ENCODE data around the gene CYB5D1.

The CYB5D1 gene

GRCh38 chr17:7894866-7895265 is 37.1 kb downstream of the CYB5D1 start:
- Histone ChIP-seq H3K9me3 (ENCODE audit: control insufficient read depth in 2 of 2, low read length in 2 of 2) (no peaks in the 10 kb centered on the region), H3K36me3 (ENCODE audit: control insufficient read depth in 2 of 2, insufficient read depth in 2 of 2, low read length in 2 of 2) (peaks cover 56 to 70% of the 10 kb centered on the region in 2 donors), H3K27me3 (ENCODE audit: control insufficient read depth in 2 of 2, insufficient read depth in 2 of 2, low read length in 2 of 2) (no peaks in the 10 kb centered on the region), H3K27ac (ENCODE audit: low read depth in 2 of 2, low read length in 2 of 2) (no peak overlapping the region), H3K4me1 (ENCODE audit: control insufficient read depth in 2 of 2, insufficient read depth in 2 of 2, low read length in 2 of 2) (peaks cover 2% of the 10 kb centered on the region in 2 donors), H3K4me3 (ENCODE audit: low read length in 2 of 2) (no peak overlapping the region), H3K9ac (ENCODE audit: low read depth in 1 of 2, low read length in 2 of 2) (no peak overlapping the region)

- H3K27ac ChIP-seq (ENCODE audit: low read depth in 2 of 2, low read length in 2 of 2): no peak overlapping the region
- H3K9ac ChIP-seq (ENCODE audit: low read depth in 1 of 2, low read length in 2 of 2): no peak overlapping the region
- no peak overlapping the region for H3K4me3 ChIP-seq (ENCODE audit: low read length in 2 of 2)
- peaks cover 61 to 72% of the 10 kb centered on the region in 2 donors for H3K36me3 ChIP-seq (ENCODE audit: control insufficient read depth in 2 of 2, insufficient read depth in 2 of 2, low read length in 2 of 2)
- no peaks in the 10 kb centered on the region for H3K9me3 ChIP-seq (ENCODE audit: control insufficient read depth in 2 of 2, low read length in 2 of 2)
- no peaks in the 10 kb centered on the region for H3K27me3 ChIP-seq (ENCODE audit: control insufficient read depth in 2 of 2, insufficient read depth in 2 of 2, low read length in 2 of 2)
- no peaks in the 10 kb centered on the region for H3K4me1 ChIP-seq (ENCODE audit: control insufficient read depth in 2 of 2, insufficient read depth in 2 of 2, low read length in 2 of 2)
These were observed 39.3 kb downstream of the CYB5D1 start for GRCh38 chr17:7897090-7897489.

GRCh38 chr17:7897773-7898172 is 40.0 kb downstream of the CYB5D1 start:
- H3K4me1 ChIP-seq (ENCODE audit: control insufficient read depth in 2 of 2, insufficient read depth in 2 of 2, low read length in 2 of 2): no peaks in the 10 kb centered on the region
- H3K36me3 ChIP-seq (ENCODE audit: control insufficient read depth in 2 of 2, insufficient read depth in 2 of 2, low read length in 2 of 2): peaks cover 66 to 75% of the 10 kb centered on the region in 2 donors
- no peak overlapping the region for H3K27ac ChIP-seq (ENCODE audit: low read depth in 2 of 2, low read length in 2 of 2)
- H3K9ac ChIP-seq (ENCODE audit: low read depth in 1 of 2, low read length in 2 of 2): no peak overlapping the region
- no peak overlapping the region for H3K4me3 ChIP-seq (ENCODE audit: low read length in 2 of 2)
- no peaks in the 10 kb centered on the region for H3K9me3 ChIP-seq (ENCODE audit: control insufficient read depth in 2 of 2, low read length in 2 of 2)
- no peaks in the 10 kb centered on the region for H3K27me3 ChIP-seq (ENCODE audit: control insufficient read depth in 2 of 2, insufficient read depth in 2 of 2, low read length in 2 of 2)

GRCh38 chr17:7903154-7904103 is 45.6 kb downstream of the CYB5D1 start:
- Histone ChIP-seq H3K27ac (ENCODE audit: low read depth in 2 of 2, low read length in 2 of 2) (no peak overlapping the region), H3K36me3 (ENCODE audit: control insufficient read depth in 2 of 2, insufficient read depth in 2 of 2, low read length in 2 of 2) (peaks cover 81 to 89% of the 10 kb centered on the region in 2 donors), H3K27me3 (ENCODE audit: control insufficient read depth in 2 of 2, insufficient read depth in 2 of 2, low read length in 2 of 2) (no peaks in the 10 kb centered on the region)

GRCh38 chr17:7909089-7909488 is 51.3 kb downstream of the CYB5D1 start:
- H3K4me1 ChIP-seq (ENCODE audit: control insufficient read depth in 2 of 2, insufficient read depth in 2 of 2, low read length in 2 of 2): peaks cover 0 to 4% of the 10 kb centered on the region in 2 donors
- H3K9me3 ChIP-seq (ENCODE audit: control insufficient read depth in 2 of 2, low read length in 2 of 2): no peaks in the 10 kb centered on the region
- H3K27me3 ChIP-seq (ENCODE audit: control insufficient read depth in 2 of 2, insufficient read depth in 2 of 2, low read length in 2 of 2): no peaks in the 10 kb centered on the region
- no peak overlapping the region for H3K4me3 ChIP-seq (ENCODE audit: low read length in 2 of 2)
- H3K27ac ChIP-seq (ENCODE audit: low read depth in 2 of 2, low read length in 2 of 2): no peak overlapping the region
- no peak overlapping the region for H3K9ac ChIP-seq (ENCODE audit: low read depth in 1 of 2, low read length in 2 of 2)
- peaks cover 63 to 73% of the 10 kb centered on the region in 2 donors for H3K36me3 ChIP-seq (ENCODE audit: control insufficient read depth in 2 of 2, insufficient read depth in 2 of 2, low read length in 2 of 2)

More at GRCh38 chr17:7903154-7904103, 45.6 kb downstream of the CYB5D1 start:
- H3K9me3 ChIP-seq (ENCODE audit: control insufficient read depth in 2 of 2, low read length in 2 of 2): no peaks in the 10 kb centered on the region
- H3K4me3 ChIP-seq (ENCODE audit: low read length in 2 of 2): no peak overlapping the region
- H3K9ac ChIP-seq (ENCODE audit: low read depth in 1 of 2, low read length in 2 of 2): no peak overlapping the region
- no peaks in the 10 kb centered on the region for H3K4me1 ChIP-seq (ENCODE audit: control insufficient read depth in 2 of 2, insufficient read depth in 2 of 2, low read length in 2 of 2)

GRCh38 chr17:7910281-7910680 is 52.5 kb downstream of the CYB5D1 start:
- H3K36me3 ChIP-seq (ENCODE audit: control insufficient read depth in 2 of 2, insufficient read depth in 2 of 2, low read length in 2 of 2): peaks cover 52 to 61% of the 10 kb centered on the region in 2 donors
- no peak overlapping the region for H3K4me3 ChIP-seq (ENCODE audit: low read length in 2 of 2)
- no peaks in the 10 kb centered on the region for H3K9me3 ChIP-seq (ENCODE audit: control insufficient read depth in 2 of 2, low read length in 2 of 2)
- H3K4me1 ChIP-seq (ENCODE audit: control insufficient read depth in 2 of 2, insufficient read depth in 2 of 2, low read length in 2 of 2): peaks cover 3 to 10% of the 10 kb centered on the region in 2 donors
- H3K9ac ChIP-seq (ENCODE audit: low read depth in 1 of 2, low read length in 2 of 2): no peak overlapping the region
- no peaks in the 10 kb centered on the region for H3K27me3 ChIP-seq (ENCODE audit: control insufficient read depth in 2 of 2, insufficient read depth in 2 of 2, low read length in 2 of 2)
- H3K27ac ChIP-seq (ENCODE audit: low read depth in 2 of 2, low read length in 2 of 2): no peak overlapping the region

- H3K4me3 ChIP-seq (ENCODE audit: low read length in 2 of 2): no peak overlapping the region
- H3K36me3 ChIP-seq (ENCODE audit: control insufficient read depth in 2 of 2, insufficient read depth in 2 of 2, low read length in 2 of 2): peaks cover 47 to 57% of the 10 kb centered on the region in 2 donors
- no peaks in the 10 kb centered on the region for H3K27me3 ChIP-seq (ENCODE audit: control insufficient read depth in 2 of 2, insufficient read depth in 2 of 2, low read length in 2 of 2)
- no peak overlapping the region for H3K27ac ChIP-seq (ENCODE audit: low read depth in 2 of 2, low read length in 2 of 2)
- H3K4me1 ChIP-seq (ENCODE audit: control insufficient read depth in 2 of 2, insufficient read depth in 2 of 2, low read length in 2 of 2): peaks cover 5 to 12% of the 10 kb centered on the region in 2 donors
- H3K9ac ChIP-seq (ENCODE audit: low read depth in 1 of 2, low read length in 2 of 2): no peak overlapping the region
- H3K9me3 ChIP-seq (ENCODE audit: control insufficient read depth in 2 of 2, low read length in 2 of 2): no peaks in the 10 kb centered on the region
These were observed 52.9 kb downstream of the CYB5D1 start for GRCh38 chr17:7910711-7911110.

- Histone ChIP-seq H3K27ac (ENCODE audit: low read depth in 2 of 2, low read length in 2 of 2) (no peak overlapping the region), H3K27me3 (ENCODE audit: control insufficient read depth in 2 of 2, insufficient read depth in 2 of 2, low read length in 2 of 2) (no peaks in the 10 kb centered on the region), H3K4me3 (ENCODE audit: low read length in 2 of 2) (no peak overlapping the region), H3K36me3 (ENCODE audit: control insufficient read depth in 2 of 2, insufficient read depth in 2 of 2, low read length in 2 of 2) (peaks cover 43 to 53% of the 10 kb centered on the region in 2 donors), H3K9ac (ENCODE audit: low read depth in 1 of 2, low read length in 2 of 2) (no peak overlapping the region), H3K9me3 (ENCODE audit: control insufficient read depth in 2 of 2, low read length in 2 of 2) (no peaks in the 10 kb centered on the region), H3K4me1 (ENCODE audit: control insufficient read depth in 2 of 2, insufficient read depth in 2 of 2, low read length in 2 of 2) (peaks cover 5 to 13% of the 10 kb centered on the region in 2 donors)
These were observed 53.3 kb downstream of the CYB5D1 start for GRCh38 chr17:7911116-7911515.
